ENCODE measurements around the gene CDK14.

CDK14 gene

GRCh38 chr7:90560730-90561129 is 35.4 kb upstream of the CDK14 start:
- TF ChIP-seq CTCF (IDR thresholded peaks at IDR 0.05; ENCODE audit: borderline replicate concordance, extremely low read depth, low read length, poor library complexity, severe bottlenecking) (no peak), EZH2 (IDR thresholded peaks at IDR 0.05; ENCODE audit: borderline replicate concordance, low read depth, low read length, severe bottlenecking) (no peak)
- DNase-seq (no peak), ATAC-seq (ENCODE audit: insufficient read depth, low read depth) (no peak)
- no peaks in the 10 kb centered on the region for H3K79me2 ChIP-seq (ENCODE audit: insufficient read depth, low read length)
- no peaks in the 10 kb centered on the region for H4K20me1 ChIP-seq (ENCODE audit: insufficient read depth, low read length)
- H3K36me3 ChIP-seq (ENCODE audit: insufficient read depth, low read length) = no peaks in the 10 kb centered on the region
- no peak overlapping the region for H3K4me2 ChIP-seq (ENCODE audit: insufficient read depth, low read length)
- no peaks in the 10 kb centered on the region for H3K9me3 ChIP-seq (ENCODE audit: insufficient read depth, low read length, severe bottlenecking)
- H3K4me1 ChIP-seq (ENCODE audit: insufficient read depth, low read length) = no peaks in the 10 kb centered on the region
- H3K9ac ChIP-seq (ENCODE audit: low read depth, low read length) = no peak overlapping the region
- no peaks in the 10 kb centered on the region for H3K27me3 ChIP-seq (ENCODE audit: insufficient read depth, low read length, poor library complexity)
- H2AFZ ChIP-seq (ENCODE audit: low read depth, low read length) = no peak overlapping the region
- no peak overlapping the region for H3K27ac ChIP-seq (ENCODE audit: low read length)
- H3K4me3 ChIP-seq (ENCODE audit: low read depth in 1 of 2, low read length in 2 of 2) = no peak overlapping the region

- Histone ChIP-seq H3K9me3 (ENCODE audit: insufficient read depth, low read length, severe bottlenecking) (no peaks in the 10 kb centered on the region), H3K9ac (ENCODE audit: low read depth, low read length) (no peak overlapping the region), H4K20me1 (ENCODE audit: insufficient read depth, low read length) (no peaks in the 10 kb centered on the region), H3K36me3 (ENCODE audit: insufficient read depth, low read length) (no peaks in the 10 kb centered on the region), H3K79me2 (ENCODE audit: insufficient read depth, low read length) (no peaks in the 10 kb centered on the region), H3K4me3 (ENCODE audit: low read depth in 1 of 2, low read length in 2 of 2) (no peak overlapping the region), H3K27me3 (ENCODE audit: insufficient read depth, low read length, poor library complexity) (no peaks in the 10 kb centered on the region), H3K4me1 (ENCODE audit: insufficient read depth, low read length) (no peaks in the 10 kb centered on the region), H3K4me2 (ENCODE audit: insufficient read depth, low read length) (no peak overlapping the region), H3K27ac (ENCODE audit: low read length) (no peak overlapping the region), H2AFZ (ENCODE audit: low read depth, low read length) (no peak overlapping the region)
- no peak for ATAC-seq (ENCODE audit: insufficient read depth, low read depth)
- TF ChIP-seq CTCF (IDR thresholded peaks at IDR 0.05; ENCODE audit: borderline replicate concordance, extremely low read depth, low read length, poor library complexity, severe bottlenecking) = no peak
- TF ChIP-seq EZH2 (IDR thresholded peaks at IDR 0.05; ENCODE audit: borderline replicate concordance, low read depth, low read length, severe bottlenecking) = no peak
- no peak for DNase-seq
These were observed 32.8 kb upstream of the CDK14 start for GRCh38 chr7:90563286-90563685.

GRCh38 chr7:90564455-90564854 is 31.7 kb upstream of the CDK14 start:
- Histone ChIP-seq H3K79me2 (ENCODE audit: insufficient read depth, low read length) (no peaks in the 10 kb centered on the region), H3K36me3 (ENCODE audit: insufficient read depth, low read length) (no peaks in the 10 kb centered on the region), H3K9ac (ENCODE audit: low read depth, low read length) (no peak overlapping the region), H3K4me1 (ENCODE audit: insufficient read depth, low read length) (no peaks in the 10 kb centered on the region), H3K4me3 (ENCODE audit: low read depth in 1 of 2, low read length in 2 of 2) (no peak overlapping the region), H2AFZ (ENCODE audit: low read depth, low read length) (no peak overlapping the region), H3K4me2 (ENCODE audit: insufficient read depth, low read length) (no peak overlapping the region), H4K20me1 (ENCODE audit: insufficient read depth, low read length) (no peaks in the 10 kb centered on the region), H3K9me3 (ENCODE audit: insufficient read depth, low read length, severe bottlenecking) (no peaks in the 10 kb centered on the region), H3K27ac (ENCODE audit: low read length) (no peak overlapping the region), H3K27me3 (ENCODE audit: insufficient read depth, low read length, poor library complexity) (no peaks in the 10 kb centered on the region)
- no peak for DNase-seq
- ATAC-seq (ENCODE audit: insufficient read depth, low read depth) = no peak
- TF ChIP-seq EZH2 (IDR thresholded peaks at IDR 0.05; ENCODE audit: borderline replicate concordance, low read depth, low read length, severe bottlenecking) = no peak
- no peak for TF ChIP-seq CTCF (IDR thresholded peaks at IDR 0.05; ENCODE audit: borderline replicate concordance, extremely low read depth, low read length, poor library complexity, severe bottlenecking)

- no peaks in the 10 kb centered on the region for H3K27me3 ChIP-seq (ENCODE audit: insufficient read depth, low read length, poor library complexity)
- no peaks in the 10 kb centered on the region for H3K79me2 ChIP-seq (ENCODE audit: insufficient read depth, low read length)
- H3K9ac ChIP-seq (ENCODE audit: low read depth, low read length) = no peak overlapping the region
- H2AFZ ChIP-seq (ENCODE audit: low read depth, low read length) = no peak overlapping the region
- TF ChIP-seq CTCF (IDR thresholded peaks at IDR 0.05; ENCODE audit: borderline replicate concordance, extremely low read depth, low read length, poor library complexity, severe bottlenecking) (no peak), EZH2 (IDR thresholded peaks at IDR 0.05; ENCODE audit: borderline replicate concordance, low read depth, low read length, severe bottlenecking) (no peak)
- H3K36me3 ChIP-seq (ENCODE audit: insufficient read depth, low read length) = no peaks in the 10 kb centered on the region
- no peaks in the 10 kb centered on the region for H4K20me1 ChIP-seq (ENCODE audit: insufficient read depth, low read length)
- H3K4me1 ChIP-seq (ENCODE audit: insufficient read depth, low read length) = no peaks in the 10 kb centered on the region
- H3K4me3 ChIP-seq (ENCODE audit: low read depth in 1 of 2, low read length in 2 of 2) = no peak overlapping the region
- no peaks in the 10 kb centered on the region for H3K9me3 ChIP-seq (ENCODE audit: insufficient read depth, low read length, severe bottlenecking)
- DNase-seq = no peak
- no peak for ATAC-seq (ENCODE audit: insufficient read depth, low read depth)
- H3K4me2 ChIP-seq (ENCODE audit: insufficient read depth, low read length) = no peak overlapping the region
- H3K27ac ChIP-seq (ENCODE audit: low read length) = no peak overlapping the region
These were observed 27.9 kb upstream of the CDK14 start for GRCh38 chr7:90568213-90568612.

Measured in DND-41 (cell line).